HG03342 (cell line): Measurements from ENCODE around the gene ANKLE2.
A peak's percentile ranks its signal among the peaks of the same experiment; 100 is the strongest.

Source experiments
- ATAC-seq: cut with Tn5 transposase; IDR thresholded peaks from one replicate; pipeline ENCODE4 v1.9.1; 2021; ENCODE audit warnings: mild to moderate bottlenecking, moderate library complexity; ENCODE audit not compliant: unreplicated experiment

The ANKLE2 gene

GRCh38 chr12:132720606-132721345, 40.9 kb downstream of the ANKLE2 start:
- no peak for ATAC-seq

GRCh38 chr12:132719954-132720324, 41.7 kb downstream of the ANKLE2 start:
- ATAC-seq: no peak

GRCh38 chr12:132719141-132719953, 42.3 kb downstream of the ANKLE2 start:
- ATAC-seq: no peak

GRCh38 chr12:132718644-132719043, 43.0 kb downstream of the ANKLE2 start:
- no peak for ATAC-seq

GRCh38 chr12:132717531-132718387, 43.9 kb downstream of the ANKLE2 start:
- no peak for ATAC-seq

GRCh38 chr12:132717011-132717410, 44.6 kb downstream of the ANKLE2 start:
- ATAC-seq: no peak

- ATAC-seq: no peak
Measured at GRCh38 chr12:132716356-132716755, 45.3 kb downstream of the ANKLE2 start.

- ATAC-seq: no peak
Measured at GRCh38 chr12:132715874-132716273, 45.8 kb downstream of the ANKLE2 start.

GRCh38 chr12:132713123-132713522, 48.5 kb downstream of the ANKLE2 start:
- ATAC-seq: no peak

GRCh38 chr12:132711080-132711843, 50.4 kb downstream of the ANKLE2 start:
- peak; percentile 20 for ATAC-seq

- ATAC-seq: peak; percentile 88
Measured at GRCh38 chr12:132710405-132711079, 51.1 kb downstream of the ANKLE2 start, which contains the start of gene PGAM5. PGAM5 (plus strand) TSS chr12:132710842; CDS start chr12:132710877, 35 bp downstream.

GRCh38 chr12:132710043-132710404, 51.6 kb downstream of the ANKLE2 start:
- peak; percentile 27 for ATAC-seq

GRCh38 chr12:132708150-132708549, 53.5 kb downstream of the ANKLE2 start:
- ATAC-seq: no peak

GRCh38 chr12:132707241-132707640, 54.4 kb downstream of the ANKLE2 start:
- ATAC-seq: no peak

- no peak for ATAC-seq
Measured at GRCh38 chr12:132703641-132704040, 58.0 kb downstream of the ANKLE2 start.

GRCh38 chr12:132702640-132703039, 59.0 kb downstream of the ANKLE2 start:
- no peak for ATAC-seq

- ATAC-seq: no peak
Measured at GRCh38 chr12:132700212-132700822, 61.3 kb downstream of the ANKLE2 start.

- no peak for ATAC-seq
Measured at GRCh38 chr12:132698341-132698740, 63.3 kb downstream of the ANKLE2 start.

- no peak for ATAC-seq
Measured at GRCh38 chr12:132695431-132695830, 66.2 kb downstream of the ANKLE2 start.
